Activated B cell treated with CpG ODN at 0.5 μM for 24 hours (primary cell): ENCODE data around the gene NPLOC4. TPM values are rescaled to one million over a fixed set of nuclear protein-coding genes. Genes with fewer than 3 reads are reported as not detected.
"Not testable (repeated sequence)": the region's sequence is repeated elsewhere in the genome, so short reads cannot be mapped to it uniquely, and the experiment has no call there.

ENCODE experiments used
- ATAC-seq: fragments of 200-7000 bp; cut with Tn5 transposase; one replicate; pipeline ENCODE4 v1.10.0; 2021; ENCODE audit warnings: low read depth, mild to moderate bottlenecking, moderate library complexity
- CTCF ChIA-PET: fragments of 350-600 bp; sonication (Branson Sonifier 250); formaldehyde crosslinking; loops from one replicate; lab custom pipeline; 2021; ENCODE audit warnings: antibody characterized with exemption; lab: Charles Lee
- POLR2A ChIA-PET: fragments of 350-600 bp; sonication (Branson Sonifier 250); formaldehyde crosslinking; loops from one replicate; lab custom pipeline; 2021; ENCODE audit warnings: antibody characterized with exemption; lab: Charles Lee
- DNase-seq: peaks from one replicate; pipeline ENCODE4 v3.0.0; 2022
- H3K27ac Mint-ChIP-seq: one replicate; pipeline ENCODE4 v1.8.0; 2020; ENCODE audit warnings: mixed read lengths
- H3K27me3 Mint-ChIP-seq: one replicate; pipeline ENCODE4 v1.8.0; 2021; ENCODE audit warnings: mixed read lengths
- H3K36me3 Mint-ChIP-seq: one replicate; pipeline ENCODE4 v1.8.0; 2021; ENCODE audit warnings: low read depth, mixed read lengths
- H3K4me1 Mint-ChIP-seq: one replicate; pipeline ENCODE4 v1.8.0; 2021; ENCODE audit warnings: mixed read lengths
- H3K4me3 Mint-ChIP-seq: one replicate; pipeline ENCODE4 v1.8.0; 2020; ENCODE audit warnings: mild to moderate bottlenecking, mixed read lengths
- H3K9me3 Mint-ChIP-seq: one replicate; pipeline ENCODE4 v1.8.0; 2020; ENCODE audit warnings: mixed read lengths
- intact Hi-C: fragments of 100-400 bp; cut with micrococcal nuclease; formaldehyde crosslinking; loops from one replicate; pipeline ENCODE4 v1.15.1; 2024
- total RNA-seq: library from RNA; stranded (reverse); gene quantifications from 2 replicates; pipeline ENCODE4 v1.2.3, GENCODE V29; 2022
- TF ChIP-seq, protein P1 (sequence below): fragments of 200-600 bp; IDR thresholded peaks from one replicate; pipeline ENCODE4 v1.8.0; 2022; ENCODE audit warnings: antibody characterized with exemption, mild to moderate bottlenecking

The NPLOC4 gene
- total RNA-seq, 1 donor from 2014 or later, result 132 TPM

- no peak for ATAC-seq
Measured at GRCh38 chr17:81535007-81535328, 101.9 kb downstream of the NPLOC4 start.

DNA sequence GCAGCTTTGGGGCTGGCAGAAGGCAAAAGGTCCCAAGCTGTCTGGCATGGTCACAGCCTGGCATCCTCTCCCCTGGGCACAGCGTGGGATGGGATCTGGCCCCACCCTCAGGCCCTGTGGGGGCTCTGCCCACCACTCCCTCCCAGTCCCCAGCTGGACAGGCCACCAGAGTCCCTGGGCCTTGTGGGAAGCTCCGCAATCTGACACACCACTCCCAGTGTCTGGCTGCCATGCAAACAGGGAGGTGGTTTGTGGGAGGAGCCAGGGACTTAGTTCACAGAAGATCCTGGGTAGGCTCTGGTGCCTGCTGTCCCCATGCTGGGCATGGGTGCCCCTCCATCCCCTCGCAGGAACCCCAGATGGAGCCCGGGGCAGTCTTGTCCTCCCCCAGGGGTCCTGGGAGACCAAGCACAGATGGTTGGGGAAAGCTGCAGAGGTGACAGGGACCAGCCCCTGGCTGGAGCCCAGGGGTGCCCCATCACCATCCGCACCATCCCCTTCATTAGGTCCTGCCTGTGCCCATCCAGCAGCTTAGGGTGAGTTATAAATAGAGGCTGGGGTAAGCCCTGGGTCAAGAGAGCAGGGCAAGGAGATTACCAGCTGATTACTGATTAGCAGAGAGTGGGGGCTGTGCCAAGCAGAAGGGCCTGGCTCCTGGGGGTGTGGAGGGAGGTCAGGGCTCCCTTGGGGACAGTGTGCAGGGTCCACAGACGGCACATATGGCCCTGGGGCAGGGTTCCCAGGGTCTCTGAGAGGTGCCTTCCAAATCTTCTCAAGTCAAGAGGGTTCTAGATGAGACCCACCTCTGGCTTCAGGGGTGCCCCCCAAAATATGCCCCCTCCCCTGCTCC is 102.5 kb downstream of the NPLOC4 start:
- H3K27me3 Mint-ChIP-seq, result peaks cover 4% of the 10 kb centered on the region
- TF ChIP-seq, protein P1, sequence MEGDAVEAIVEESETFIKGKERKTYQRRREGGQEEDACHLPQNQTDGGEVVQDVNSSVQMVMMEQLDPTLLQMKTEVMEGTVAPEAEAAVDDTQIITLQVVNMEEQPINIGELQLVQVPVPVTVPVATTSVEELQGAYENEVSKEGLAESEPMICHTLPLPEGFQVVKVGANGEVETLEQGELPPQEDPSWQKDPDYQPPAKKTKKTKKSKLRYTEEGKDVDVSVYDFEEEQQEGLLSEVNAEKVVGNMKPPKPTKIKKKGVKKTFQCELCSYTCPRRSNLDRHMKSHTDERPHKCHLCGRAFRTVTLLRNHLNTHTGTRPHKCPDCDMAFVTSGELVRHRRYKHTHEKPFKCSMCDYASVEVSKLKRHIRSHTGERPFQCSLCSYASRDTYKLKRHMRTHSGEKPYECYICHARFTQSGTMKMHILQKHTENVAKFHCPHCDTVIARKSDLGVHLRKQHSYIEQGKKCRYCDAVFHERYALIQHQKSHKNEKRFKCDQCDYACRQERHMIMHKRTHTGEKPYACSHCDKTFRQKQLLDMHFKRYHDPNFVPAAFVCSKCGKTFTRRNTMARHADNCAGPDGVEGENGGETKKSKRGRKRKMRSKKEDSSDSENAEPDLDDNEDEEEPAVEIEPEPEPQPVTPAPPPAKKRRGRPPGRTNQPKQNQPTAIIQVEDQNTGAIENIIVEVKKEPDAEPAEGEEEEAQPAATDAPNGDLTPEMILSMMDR, result no peak
- no peak overlapping the region for H3K27ac Mint-ChIP-seq
- H3K9me3 Mint-ChIP-seq, result no peaks in the 10 kb centered on the region
- peaks cover 8% of the 10 kb centered on the region for H3K36me3 Mint-ChIP-seq
- no peak overlapping the region for H3K4me3 Mint-ChIP-seq
- CTCF ChIA-PET, result interaction anchor here (0.8 kb wide), 1 partner anchor 67 kb away, joined by 3 read pairs; no protein-coding TSS in a partner anchor
- ATAC-seq (no peak), DNase-seq (no peak)
- H3K4me1 Mint-ChIP-seq, result peaks cover 23% of the 10 kb centered on the region
- intact Hi-C loops, result no loop called here
- POLR2A ChIA-PET, result interaction anchor here (0.7 to 1.0 kb wide), 3 partner anchors 15 to 18 kb away, joined by 3 to 4 read pairs (median 3); partner anchors contain the start of gene FAAP100

More at GRCh38 chr17:81535007-81535328, 101.9 kb downstream of the NPLOC4 start:
- intact Hi-C loops, result no loop called here
- peaks cover 23% of the 10 kb centered on the region for H3K4me1 Mint-ChIP-seq
- H3K36me3 Mint-ChIP-seq, result peaks cover 11% of the 10 kb centered on the region
- no peak overlapping the region for H3K4me3 Mint-ChIP-seq
- no peak for DNase-seq
- H3K27me3 Mint-ChIP-seq, result peaks cover 4% of the 10 kb centered on the region
- H3K9me3 Mint-ChIP-seq, result no peaks in the 10 kb centered on the region
- CTCF ChIA-PET, result no interaction called here
- TF ChIP-seq, protein P1, result no peak
- POLR2A ChIA-PET, result interaction anchor here (0.7 kb wide), 1 partner anchor 17 kb away, joined by 3 read pairs; no protein-coding TSS in a partner anchor
- no peak overlapping the region for H3K27ac Mint-ChIP-seq

DNA sequence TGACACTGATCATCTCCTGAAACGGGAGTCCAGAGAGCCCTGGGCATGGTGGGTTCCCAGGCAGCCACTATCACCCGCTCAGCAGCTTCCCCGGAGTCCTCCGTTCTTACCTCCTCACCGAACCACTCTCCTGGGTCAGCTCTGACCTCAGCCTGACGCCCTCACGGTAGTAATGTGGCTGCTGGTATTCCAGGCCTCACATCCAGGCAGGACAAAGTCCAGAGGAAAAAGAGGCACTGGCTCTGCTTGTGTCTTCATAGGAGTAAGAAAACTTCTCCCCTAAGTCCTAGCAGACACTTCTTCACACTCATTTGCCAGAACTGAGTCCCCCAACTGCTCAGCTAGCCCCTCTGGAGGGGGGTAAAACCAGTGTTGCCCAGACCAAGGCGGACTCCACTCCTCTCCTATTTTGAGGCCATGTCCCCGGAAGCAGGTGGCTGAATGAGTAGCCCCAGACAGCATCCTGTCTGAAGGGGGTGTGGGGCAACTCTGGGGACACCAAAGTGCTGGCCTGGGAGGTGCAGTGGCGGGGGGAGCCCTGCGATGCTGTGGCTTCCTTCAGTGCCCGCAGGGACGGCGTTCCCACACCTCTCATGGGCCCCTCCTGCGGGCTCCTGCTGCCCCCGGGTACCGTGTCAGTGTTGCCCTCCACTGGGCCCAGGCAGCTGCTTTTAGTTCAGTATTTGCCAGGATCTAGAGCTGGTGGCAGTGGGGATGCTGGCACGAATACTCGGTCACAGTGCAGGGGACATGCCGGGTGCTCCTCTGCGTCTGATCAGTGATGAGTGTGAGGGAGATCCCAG is 103.4 kb downstream of the NPLOC4 start:
- ATAC-seq, result no peak
- POLR2A ChIA-PET, result interaction anchor here (0.8 to 1.0 kb wide), 3 partner anchors 15 to 18 kb away, joined by 3 to 4 read pairs (median 3); partner anchors contain the start of gene FAAP100
- CTCF ChIA-PET, result interaction anchor here (0.8 to 1.1 kb wide), 2 partner anchors 15 to 67 kb away, joined by 3 read pairs; no protein-coding TSS in a partner anchor
- intact Hi-C loops, result no loop called here
- Mint-ChIP-seq H3K27ac (no peak overlapping the region), H3K4me3 (no peak overlapping the region), H3K36me3 (peaks cover 6% of the 10 kb centered on the region), H3K4me1 (peaks cover 23% of the 10 kb centered on the region), H3K9me3 (no peaks in the 10 kb centered on the region), H3K27me3 (peaks cover 4% of the 10 kb centered on the region)
- DNase-seq, result no peak
- TF ChIP-seq, protein P1, result no peak

DNA sequence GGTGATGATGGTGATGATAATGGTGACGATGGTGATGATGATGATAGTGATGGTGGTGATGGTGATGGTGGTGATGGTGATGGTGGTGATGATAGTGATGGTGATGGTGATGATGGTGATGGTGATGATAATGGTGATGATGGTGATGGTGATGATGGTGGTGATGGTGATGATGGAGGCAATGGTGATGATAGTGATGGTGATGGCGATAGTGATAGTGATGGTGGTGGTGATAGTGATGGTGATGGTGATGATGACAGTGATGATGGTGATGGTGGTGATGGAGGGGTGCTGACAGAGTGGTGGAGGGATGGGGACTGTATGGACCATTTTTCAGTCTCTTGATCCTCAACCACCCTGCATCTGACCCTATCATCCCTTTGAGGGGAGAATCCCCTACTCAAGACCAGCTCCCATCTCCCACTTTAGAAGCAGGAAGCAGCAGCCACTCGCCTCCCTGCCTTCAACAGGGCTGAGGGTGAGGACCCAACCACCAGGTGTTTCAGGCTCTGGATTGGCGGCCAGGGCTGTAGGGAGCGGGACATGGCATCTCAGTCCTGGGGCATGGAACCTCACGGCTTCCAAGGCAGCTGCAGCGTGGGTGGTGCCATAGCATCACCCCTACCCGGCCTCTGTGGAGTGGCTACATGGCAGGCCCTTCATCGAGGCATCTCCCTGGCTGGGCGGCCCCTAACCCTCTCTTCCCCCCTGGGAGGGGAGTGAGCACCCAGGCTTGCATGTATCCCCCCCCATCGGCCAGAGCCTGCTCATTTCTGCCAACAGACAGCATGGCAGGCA is 104.2 kb downstream of the NPLOC4 start:
- H3K36me3 Mint-ChIP-seq, result peaks cover 2% of the 10 kb centered on the region
- POLR2A ChIA-PET, result interaction anchor here (0.8 kb wide), 1 partner anchor 14 kb away, joined by 3 read pairs; no protein-coding TSS in a partner anchor

GRCh38 chr17:81531998-81532404 is 104.9 kb downstream of the NPLOC4 start:
- intact Hi-C loops, H3K9me3 Mint-ChIP-seq, DNase-seq, H3K27me3 Mint-ChIP-seq, ATAC-seq, CTCF ChIA-PET, H3K4me3 Mint-ChIP-seq, H3K36me3 Mint-ChIP-seq, POLR2A ChIA-PET, H3K27ac Mint-ChIP-seq: not testable (repeated sequence)
- peaks cover 13% of the 10 kb centered on the region for H3K4me1 Mint-ChIP-seq

More for the DNA sequence above, 104.2 kb downstream of the NPLOC4 start:
- TF ChIP-seq, protein P1, result no peak
- no peak overlapping the region for H3K4me3 Mint-ChIP-seq
- H3K9me3 Mint-ChIP-seq, result no peaks in the 10 kb centered on the region
- peaks cover 1% of the 10 kb centered on the region for H3K27me3 Mint-ChIP-seq
- peaks cover 18% of the 10 kb centered on the region for H3K4me1 Mint-ChIP-seq
- no peak for ATAC-seq
- no peak for DNase-seq
- CTCF ChIA-PET, result interaction anchor here (1.1 kb wide), 1 partner anchor 14 kb away, joined by 3 read pairs; no protein-coding TSS in a partner anchor
- no peak overlapping the region for H3K27ac Mint-ChIP-seq
- intact Hi-C loops, result no loop called here

DNA sequence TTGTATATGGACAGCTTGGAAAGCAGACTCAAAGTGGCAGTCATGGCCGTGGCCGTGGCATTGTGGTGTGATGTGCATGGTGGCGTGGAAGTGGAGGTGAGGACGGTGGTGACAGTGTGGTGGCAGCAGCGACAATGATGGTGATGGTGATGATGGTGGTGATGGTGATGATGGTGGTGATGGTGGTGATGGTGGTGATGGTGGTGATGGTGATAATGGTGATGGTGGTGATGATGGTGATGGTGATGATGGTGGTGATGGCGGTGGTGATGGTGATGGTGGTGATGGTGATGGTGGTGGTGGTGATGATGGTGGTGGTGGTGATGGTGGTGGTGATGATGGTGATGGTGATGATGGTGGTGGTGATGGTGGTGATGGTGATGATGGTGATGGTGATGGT is 105.9 kb downstream of the NPLOC4 start:
- POLR2A ChIA-PET, result interaction anchor here (1.2 kb wide), 1 partner anchor 12 kb away, joined by 3 read pairs; no protein-coding TSS in a partner anchor
- H3K9me3 Mint-ChIP-seq, H3K27ac Mint-ChIP-seq, CTCF ChIA-PET, DNase-seq, H3K27me3 Mint-ChIP-seq, intact Hi-C loops, ATAC-seq, H3K4me3 Mint-ChIP-seq, H3K36me3 Mint-ChIP-seq: not testable (repeated sequence)
- peaks cover 13% of the 10 kb centered on the region for H3K4me1 Mint-ChIP-seq
